ENCODE measurements around the gene FBN3. TPM values are rescaled to one million over a fixed set of nuclear protein-coding genes. Genes with fewer than 3 reads are reported as not detected.

FBN3 gene
- polyA plus RNA-seq, 1 donor from 2014 or later, result 52.7 TPM

GRCh38 chr19:8109455-8109854 is 39.9 kb downstream of the FBN3 start:
- no peaks in the 10 kb centered on the region for H4K20me1 ChIP-seq (ENCODE audit: insufficient read depth)
- no peak overlapping the region for H3K4me2 ChIP-seq (ENCODE audit: low read length)
- peaks cover 4% of the 10 kb centered on the region for H3K36me3 ChIP-seq (ENCODE audit: insufficient read depth, low read length)
- H3K4me3 ChIP-seq (ENCODE audit: low read length), result no peak overlapping the region
- no peak overlapping the region for H2AFZ ChIP-seq (ENCODE audit: low read depth, low read length)
- H3K9me3 ChIP-seq (ENCODE audit: low read length), result no peaks in the 10 kb centered on the region
- H3F3A ChIP-seq (ENCODE audit: insufficient read depth, low read length, poor library complexity, severe bottlenecking), result no peaks in the 10 kb centered on the region
- no peaks in the 10 kb centered on the region for H3K27me3 ChIP-seq (ENCODE audit: insufficient read depth, low read depth, low read length)
- H3K9ac ChIP-seq (ENCODE audit: low read length), result no peak overlapping the region
- no peaks in the 10 kb centered on the region for H3K9me2 ChIP-seq (ENCODE audit: insufficient read depth, low read length)
- H3K27ac ChIP-seq (ENCODE audit: low read length), result no peak overlapping the region
- H3K79me2 ChIP-seq (replicated peaks; ENCODE audit: insufficient read depth, low read length), result no peaks in the 10 kb centered on the region
- TF ChIP-seq RAD21 (conservative IDR thresholded peaks at IDR 0.05) (no peak), POLR2AphosphoS5 (IDR thresholded peaks at IDR 0.05) (no peak), EP300 (conservative IDR thresholded peaks at IDR 0.05; ENCODE audit: poor library complexity, severe bottlenecking) (no peak), CTCF (IDR thresholded peaks at IDR 0.05; ENCODE audit: poor library complexity, severe bottlenecking) (no peak), TAF1 (IDR thresholded peaks at IDR 0.05; ENCODE audit: low read depth) (no peak), SMC3 (conservative IDR thresholded peaks at IDR 0.05; ENCODE audit: poor library complexity) (no peak)
- TF ChIP-seq, protein P1, sequence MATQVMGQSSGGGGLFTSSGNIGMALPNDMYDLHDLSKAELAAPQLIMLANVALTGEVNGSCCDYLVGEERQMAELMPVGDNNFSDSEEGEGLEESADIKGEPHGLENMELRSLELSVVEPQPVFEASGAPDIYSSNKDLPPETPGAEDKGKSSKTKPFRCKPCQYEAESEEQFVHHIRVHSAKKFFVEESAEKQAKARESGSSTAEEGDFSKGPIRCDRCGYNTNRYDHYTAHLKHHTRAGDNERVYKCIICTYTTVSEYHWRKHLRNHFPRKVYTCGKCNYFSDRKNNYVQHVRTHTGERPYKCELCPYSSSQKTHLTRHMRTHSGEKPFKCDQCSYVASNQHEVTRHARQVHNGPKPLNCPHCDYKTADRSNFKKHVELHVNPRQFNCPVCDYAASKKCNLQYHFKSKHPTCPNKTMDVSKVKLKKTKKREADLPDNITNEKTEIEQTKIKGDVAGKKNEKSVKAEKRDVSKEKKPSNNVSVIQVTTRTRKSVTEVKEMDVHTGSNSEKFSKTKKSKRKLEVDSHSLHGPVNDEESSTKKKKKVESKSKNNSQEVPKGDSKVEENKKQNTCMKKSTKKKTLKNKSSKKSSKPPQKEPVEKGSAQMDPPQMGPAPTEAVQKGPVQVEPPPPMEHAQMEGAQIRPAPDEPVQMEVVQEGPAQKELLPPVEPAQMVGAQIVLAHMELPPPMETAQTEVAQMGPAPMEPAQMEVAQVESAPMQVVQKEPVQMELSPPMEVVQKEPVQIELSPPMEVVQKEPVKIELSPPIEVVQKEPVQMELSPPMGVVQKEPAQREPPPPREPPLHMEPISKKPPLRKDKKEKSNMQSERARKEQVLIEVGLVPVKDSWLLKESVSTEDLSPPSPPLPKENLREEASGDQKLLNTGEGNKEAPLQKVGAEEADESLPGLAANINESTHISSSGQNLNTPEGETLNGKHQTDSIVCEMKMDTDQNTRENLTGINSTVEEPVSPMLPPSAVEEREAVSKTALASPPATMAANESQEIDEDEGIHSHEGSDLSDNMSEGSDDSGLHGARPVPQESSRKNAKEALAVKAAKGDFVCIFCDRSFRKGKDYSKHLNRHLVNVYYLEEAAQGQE (IDR thresholded peaks at IDR 0.05; ENCODE audit: borderline replicate concordance), result no peak

DNA sequence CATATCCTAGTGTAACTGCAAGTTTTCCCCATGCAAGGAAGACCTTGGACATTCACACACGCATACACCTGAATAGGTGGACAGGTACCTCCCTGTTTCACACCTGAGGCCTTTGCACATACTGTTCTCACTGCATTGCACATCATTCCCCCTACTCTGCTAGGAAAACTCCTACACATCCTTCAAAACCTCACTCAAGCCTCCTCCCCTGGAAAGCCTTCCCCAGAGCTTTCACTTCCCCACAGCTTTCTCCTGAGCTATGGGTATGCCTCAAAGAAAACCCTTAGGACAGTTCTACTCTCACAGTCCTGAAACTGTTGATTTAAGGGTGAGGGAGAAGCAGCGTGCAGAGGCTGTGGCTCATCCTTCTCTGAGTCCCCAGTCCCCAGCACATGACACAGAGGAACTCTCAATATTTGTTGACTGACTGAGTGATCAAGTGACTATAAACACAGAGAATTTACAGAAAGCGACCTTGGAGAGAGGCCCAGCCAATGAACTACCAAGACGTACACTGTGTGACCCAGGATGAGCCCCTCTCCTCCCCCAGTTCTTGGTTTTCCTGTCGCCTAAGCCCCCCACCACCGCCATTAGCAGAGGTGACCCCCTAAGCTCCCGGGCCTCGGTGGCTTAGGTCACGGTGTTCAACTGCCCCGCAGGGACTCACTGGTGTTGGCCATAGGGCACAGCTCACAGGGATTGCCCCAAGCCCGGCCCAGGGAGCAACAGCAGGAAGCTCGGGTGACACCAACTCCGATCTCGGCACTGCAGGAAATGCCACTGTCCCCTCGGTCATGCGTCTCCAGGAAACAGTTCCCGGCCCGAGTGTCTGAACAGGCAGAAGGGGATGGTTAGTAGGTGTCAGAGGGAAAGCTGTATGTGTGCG is 40.6 kb downstream of the FBN3 start:
- H3K27ac ChIP-seq (ENCODE audit: low read length), result no peak overlapping the region
- H3K9me2 ChIP-seq (ENCODE audit: insufficient read depth, low read length), result no peaks in the 10 kb centered on the region
- no peaks in the 10 kb centered on the region for H3F3A ChIP-seq (ENCODE audit: insufficient read depth, low read length, poor library complexity, severe bottlenecking)
- H3K4me2 ChIP-seq (ENCODE audit: low read length), result no peak overlapping the region
- no peaks in the 10 kb centered on the region for H4K20me1 ChIP-seq (ENCODE audit: insufficient read depth)
- H3K4me3 ChIP-seq (ENCODE audit: low read length), result no peak overlapping the region
- TF ChIP-seq MXI1 (conservative IDR thresholded peaks at IDR 0.05; ENCODE audit: poor library complexity, severe bottlenecking) (no peak), SMC3 (conservative IDR thresholded peaks at IDR 0.05; ENCODE audit: poor library complexity) (no peak), EP300 (conservative IDR thresholded peaks at IDR 0.05; ENCODE audit: poor library complexity, severe bottlenecking) (no peak), POLR2AphosphoS5 (IDR thresholded peaks at IDR 0.05) (no peak), EZH2 (IDR thresholded peaks at IDR 0.05; ENCODE audit: borderline replicate concordance, insufficient read depth, low read length, poor library complexity, severe bottlenecking) (no peak), RAD21 (conservative IDR thresholded peaks at IDR 0.05) (no peak), TAF1 (IDR thresholded peaks at IDR 0.05; ENCODE audit: low read depth) (no peak), CTCF (IDR thresholded peaks at IDR 0.05; ENCODE audit: poor library complexity, severe bottlenecking) (no peak)
- TF ChIP-seq, protein P1 (IDR thresholded peaks at IDR 0.05; ENCODE audit: borderline replicate concordance), result no peak
- H3K9ac ChIP-seq (ENCODE audit: low read length), result no peak overlapping the region
- no peaks in the 10 kb centered on the region for H3K27me3 ChIP-seq (ENCODE audit: insufficient read depth, low read depth, low read length)
- no peaks in the 10 kb centered on the region for H3K9me3 ChIP-seq (ENCODE audit: low read length)
- no peak overlapping the region for H2AFZ ChIP-seq (ENCODE audit: low read depth, low read length)
- H3K79me2 ChIP-seq (replicated peaks; ENCODE audit: insufficient read depth, low read length), result no peaks in the 10 kb centered on the region
- H3K36me3 ChIP-seq (ENCODE audit: insufficient read depth, low read length), result peaks cover 4% of the 10 kb centered on the region

Measured in neural cell (in vitro differentiated cells).